Measurements from ENCODE around the gene NLGN1.

GRCh38 chr3:173945170-173945569 is 547.6 kb downstream of the NLGN1 start:
- TF ChIP-seq EZH2 (IDR thresholded peaks at IDR 0.05; ENCODE audit: insufficient read depth, poor library complexity, severe bottlenecking) (no peak), EZH2phosphoT487 (IDR thresholded peaks at IDR 0.05; ENCODE audit: insufficient read depth, low read depth) (no peak)

Data from GM23248 (cell line).